Measurements from ENCODE around the gene BDH2.
A peak's percentile ranks its signal among the peaks of the same experiment; 100 is the strongest.

The BDH2 gene

GRCh38 chr4:103099691-103100392 is at the start of gene BDH2:
BDH2 (minus strand) TSS chr4:103099834; CDS start chr4:103096254, 3,580 bp downstream.
- peak; percentile 75 for DNase-seq

- DNase-seq: no peak
These were observed 45.3 kb upstream of the BDH2 start for GRCh38 chr4:103144926-103145325.

- no peak for DNase-seq
These were observed 37.8 kb upstream of the BDH2 start for GRCh38 chr4:103137446-103137827.

- DNase-seq: no peak
These were observed 37.2 kb upstream of the BDH2 start for GRCh38 chr4:103136671-103137445.

GRCh38 chr4:103129174-103129573 is 29.5 kb upstream of the BDH2 start:
- no peak for DNase-seq

- no peak for DNase-seq
These were observed 26.5 kb upstream of the BDH2 start for GRCh38 chr4:103126126-103126525.

GRCh38 chr4:103123114-103123513 is 23.5 kb upstream of the BDH2 start:
- DNase-seq: no peak

- DNase-seq: no peak
These were observed 18.5 kb upstream of the BDH2 start for GRCh38 chr4:103118166-103118565.

GRCh38 chr4:103111598-103111997 is 12.0 kb upstream of the BDH2 start:
- no peak for DNase-seq

GRCh38 chr4:103108542-103108941 is 8.9 kb upstream of the BDH2 start:
- DNase-seq: no peak

- no peak for DNase-seq
These were observed 6.1 kb upstream of the BDH2 start for GRCh38 chr4:103105558-103106356.

- no peak for DNase-seq
These were observed 5.3 kb upstream of the BDH2 start for GRCh38 chr4:103104886-103105285.

GRCh38 chr4:103100691-103101090 is 1.1 kb upstream of the BDH2 start:
- DNase-seq: no peak

- DNase-seq: no peak
These were observed 736 bp downstream of the BDH2 start for GRCh38 chr4:103098756-103099440.

GRCh38 chr4:103098341-103098740 is 1.3 kb downstream of the BDH2 start:
- no peak for DNase-seq

- DNase-seq: no peak
These were observed 2.5 kb downstream of the BDH2 start for GRCh38 chr4:103097112-103097511.

GRCh38 chr4:103095080-103095479 is 4.6 kb downstream of the BDH2 start:
- DNase-seq: no peak

- no peak for DNase-seq
These were observed 7.4 kb downstream of the BDH2 start for GRCh38 chr4:103092245-103092644.

GRCh38 chr4:103091601-103092223 is 7.9 kb downstream of the BDH2 start:
- DNase-seq: peak; percentile 22

GRCh38 chr4:103089481-103089880 is 10.2 kb downstream of the BDH2 start:
- DNase-seq: no peak

- no peak for DNase-seq
These were observed 13.1 kb downstream of the BDH2 start for GRCh38 chr4:103086551-103086950.

- no peak for DNase-seq
These were observed 14.0 kb downstream of the BDH2 start for GRCh38 chr4:103085555-103086196.

Measured in NCI-H226 (cell line).